Measurements from ENCODE around the gene ALG12.
A peak's percentile ranks its signal among the peaks of the same experiment; 100 is the strongest.

Gene ALG12

DNA sequence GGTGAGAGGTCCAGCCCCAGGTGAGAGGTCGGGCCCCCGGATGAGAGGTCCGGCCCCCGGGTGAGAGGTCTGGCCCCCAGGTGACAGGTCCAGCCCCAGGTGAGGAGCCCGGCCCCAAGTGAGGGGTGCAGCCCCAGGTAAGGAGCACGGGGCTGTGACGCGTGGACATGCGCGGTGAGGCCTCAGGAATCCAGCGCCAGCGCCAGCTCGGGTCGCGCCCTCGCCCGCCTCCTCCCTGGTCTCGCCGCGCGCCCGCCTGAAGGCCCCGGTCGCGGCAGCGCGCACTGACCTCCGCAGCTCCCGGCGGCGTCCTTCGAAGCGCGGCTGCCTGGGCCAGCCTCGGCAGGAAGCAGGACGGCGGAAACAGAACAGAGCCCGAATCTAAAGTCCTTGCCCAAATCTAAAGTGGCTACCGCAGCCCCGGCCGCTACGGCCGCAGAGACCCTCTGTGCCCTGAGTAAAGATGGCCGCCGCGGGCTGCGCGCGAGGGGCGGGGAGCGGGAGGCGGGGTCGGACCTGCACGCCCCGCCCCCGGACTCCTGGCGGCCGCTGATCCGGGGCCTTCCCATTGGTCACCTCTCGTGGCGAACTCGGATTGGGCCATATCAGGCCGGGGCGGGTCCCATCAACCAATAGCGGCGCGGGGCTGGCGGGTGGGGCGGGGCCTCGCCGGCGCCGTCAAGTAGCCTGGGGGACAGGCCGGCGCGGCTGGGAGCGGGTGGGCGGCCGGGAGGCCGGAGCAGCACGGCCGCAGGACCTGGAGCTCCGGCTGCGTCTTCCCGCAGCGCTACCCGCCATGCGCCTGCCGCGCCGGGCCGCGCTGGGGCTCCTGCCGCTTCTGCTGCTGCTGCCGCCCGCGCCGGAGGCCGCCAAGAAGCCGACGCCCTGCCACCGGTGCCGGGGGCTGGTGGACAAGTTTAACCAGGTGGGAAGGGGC, at the start of gene ALG12, which contains the start of gene CRELD2:
TSS of gene ALG12 (minus strand) at position 465 of the 937 bp plus-strand sequence. CDS start 4,673 bp downstream, outside the sequence.
TSS of gene CRELD2 (plus strand) at position 661 of the 937 bp plus-strand sequence. CDS start at position 797, 136 bp downstream.
- DNase-seq: peak; percentile 55 to 98 (median 94)

DNA sequence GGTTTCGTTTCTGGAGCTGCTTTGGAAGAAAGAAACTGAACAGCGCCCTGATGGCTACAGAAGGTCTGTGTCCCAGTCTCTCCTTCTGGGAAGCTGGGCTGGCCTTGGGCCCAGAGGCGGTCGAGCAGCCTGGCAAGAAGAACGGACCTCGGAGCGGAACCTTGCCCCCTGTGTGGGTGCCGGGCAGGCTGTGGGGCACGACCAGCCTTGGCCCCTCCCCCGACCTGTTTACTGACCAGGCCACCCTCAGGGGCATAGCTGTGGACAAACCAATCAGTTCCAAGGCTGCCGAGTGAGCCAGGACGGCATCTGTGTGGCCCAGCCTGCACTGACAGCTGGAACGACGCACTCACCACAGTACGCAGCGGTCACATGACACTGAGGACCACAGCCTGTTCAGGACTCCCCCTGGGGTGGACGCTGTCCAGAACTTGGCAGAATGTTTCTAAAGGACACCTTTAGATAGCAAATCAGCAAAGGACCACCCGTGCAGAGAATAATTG, 49.5 kb upstream of the ALG12 start:
- DNase-seq: peak in 8 of 14 donors; percentile 35 to 89 (median 57)

DNA sequence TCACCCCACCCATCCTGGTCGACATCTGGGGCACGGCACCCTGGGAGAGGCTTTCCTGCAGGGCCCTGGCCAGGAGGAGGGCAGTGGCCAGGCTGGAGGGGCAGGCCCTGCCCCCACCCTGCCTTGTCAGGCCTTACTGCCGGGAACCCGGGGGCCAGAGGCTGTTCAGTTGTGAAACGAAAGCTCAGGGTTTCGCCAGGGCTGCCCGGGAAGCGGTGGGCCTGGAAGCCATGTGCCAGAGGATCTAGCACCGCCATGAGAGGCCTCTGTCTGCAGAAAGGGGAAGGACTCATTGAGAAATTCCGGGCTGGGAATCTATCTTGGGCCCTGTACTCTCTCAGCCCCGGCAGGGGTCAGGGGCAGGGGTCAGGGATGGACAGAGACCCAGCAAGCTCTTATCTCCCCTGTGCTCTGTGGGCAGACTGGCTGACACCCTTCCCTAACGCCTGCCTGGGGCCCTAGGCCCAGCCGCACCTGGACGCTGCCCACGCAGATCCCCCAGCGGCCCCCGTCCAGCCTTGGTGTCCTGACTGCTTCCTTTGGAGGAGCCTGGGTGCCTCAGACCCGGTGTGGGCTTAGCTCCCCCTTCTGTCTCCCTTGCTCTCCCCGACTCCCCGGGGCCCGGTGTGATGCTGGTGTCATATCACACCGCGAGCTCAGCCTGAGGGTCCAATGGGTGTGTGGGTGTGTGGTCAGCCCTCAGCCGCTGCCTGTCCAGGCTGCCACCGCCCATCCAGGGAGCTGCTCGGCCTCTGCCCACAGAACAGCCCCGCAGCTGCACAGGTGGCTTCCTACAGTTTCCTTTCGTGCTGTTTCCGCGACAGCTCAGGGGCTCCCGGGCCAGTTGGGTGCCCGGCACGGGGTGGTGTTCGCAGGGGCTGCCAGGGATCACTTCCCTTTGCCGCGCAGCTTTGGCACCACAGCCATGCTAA, 48.8 kb upstream of the ALG12 start:
- peak in 4 of 14 donors; percentile 21 to 90 (median 53) for DNase-seq

DNA sequence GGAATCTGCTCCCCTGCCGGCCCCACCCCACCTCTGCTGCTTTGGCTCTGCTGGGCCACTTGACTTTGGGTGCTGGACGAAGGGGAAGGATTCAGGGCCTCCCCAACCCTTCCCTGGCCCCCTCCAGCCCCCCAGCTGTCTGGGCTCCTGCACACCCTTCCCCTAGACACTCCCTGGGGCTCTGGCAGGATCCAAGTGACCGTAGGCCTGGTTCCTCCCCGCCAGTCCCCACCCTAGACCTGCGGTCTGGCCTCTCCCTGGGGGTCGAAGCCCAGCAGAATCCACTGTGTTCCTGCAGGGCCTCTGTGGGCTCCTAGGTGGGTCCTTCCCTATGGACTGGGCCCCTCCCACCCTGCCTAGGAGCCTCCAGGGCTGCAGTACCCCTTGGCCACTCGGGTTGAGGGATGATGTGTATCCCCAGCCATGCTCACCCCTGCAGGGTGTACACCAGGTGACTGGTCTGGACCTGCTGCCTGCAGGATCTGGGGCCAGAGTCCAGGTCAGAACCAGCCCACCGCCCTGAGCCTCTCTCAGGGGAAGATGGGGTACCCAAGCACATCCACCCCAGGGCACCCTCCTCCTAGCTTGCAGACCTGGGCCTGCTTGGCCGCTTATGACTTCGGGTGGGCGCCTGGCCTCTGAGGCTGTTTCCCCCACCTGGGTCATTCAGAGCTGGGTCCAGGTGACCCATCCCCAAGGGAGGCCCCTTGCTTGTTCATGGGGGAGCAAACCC, 48.0 kb upstream of the ALG12 start:
- DNase-seq: no peak

DNA sequence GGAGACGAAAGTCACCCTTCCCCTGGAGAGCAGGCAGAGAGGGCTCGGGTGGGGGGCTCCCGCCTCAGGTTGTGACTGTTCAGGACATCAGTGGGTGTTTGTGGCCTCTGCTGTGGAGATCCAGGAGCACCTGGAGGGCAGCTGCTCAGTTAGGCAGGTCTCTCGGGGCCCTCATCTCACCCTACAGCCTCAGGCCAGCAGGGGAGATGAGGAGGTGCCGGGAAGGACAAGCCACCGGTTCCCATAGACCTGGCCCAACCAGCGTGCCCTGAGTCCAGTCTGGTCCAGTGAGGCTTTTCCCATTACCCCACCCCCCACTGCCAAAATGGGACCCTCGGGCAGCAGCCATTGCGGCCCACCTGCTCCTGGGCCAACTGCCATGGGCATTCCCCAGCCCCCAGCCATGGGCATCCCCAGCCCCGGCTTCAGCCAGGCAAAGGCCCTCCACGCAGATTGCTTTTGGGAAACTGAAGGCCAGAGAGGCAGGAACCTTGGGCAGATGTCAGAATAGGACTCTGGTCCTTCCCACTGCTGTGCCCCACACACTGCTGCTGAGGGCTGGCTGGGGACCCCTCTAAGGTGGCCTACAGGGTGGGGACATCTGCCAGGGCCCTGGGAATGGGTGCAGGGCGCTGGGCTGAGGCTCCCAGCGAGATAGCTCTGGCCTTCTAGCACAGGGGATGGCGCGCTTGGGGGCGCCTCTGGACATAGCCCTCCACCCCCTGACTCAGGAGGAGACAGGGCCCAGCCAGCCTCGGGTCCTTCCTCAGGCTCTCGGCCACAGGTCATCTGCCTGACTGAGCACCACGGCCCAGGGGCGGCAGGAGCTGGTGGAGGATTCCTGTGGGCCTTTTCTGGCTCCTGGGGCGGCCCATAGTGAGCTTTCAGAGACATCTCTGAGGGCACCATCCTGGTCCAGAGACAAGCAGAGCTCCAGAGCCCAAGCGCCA, 47.1 kb upstream of the ALG12 start:
- DNase-seq: no peak

DNA sequence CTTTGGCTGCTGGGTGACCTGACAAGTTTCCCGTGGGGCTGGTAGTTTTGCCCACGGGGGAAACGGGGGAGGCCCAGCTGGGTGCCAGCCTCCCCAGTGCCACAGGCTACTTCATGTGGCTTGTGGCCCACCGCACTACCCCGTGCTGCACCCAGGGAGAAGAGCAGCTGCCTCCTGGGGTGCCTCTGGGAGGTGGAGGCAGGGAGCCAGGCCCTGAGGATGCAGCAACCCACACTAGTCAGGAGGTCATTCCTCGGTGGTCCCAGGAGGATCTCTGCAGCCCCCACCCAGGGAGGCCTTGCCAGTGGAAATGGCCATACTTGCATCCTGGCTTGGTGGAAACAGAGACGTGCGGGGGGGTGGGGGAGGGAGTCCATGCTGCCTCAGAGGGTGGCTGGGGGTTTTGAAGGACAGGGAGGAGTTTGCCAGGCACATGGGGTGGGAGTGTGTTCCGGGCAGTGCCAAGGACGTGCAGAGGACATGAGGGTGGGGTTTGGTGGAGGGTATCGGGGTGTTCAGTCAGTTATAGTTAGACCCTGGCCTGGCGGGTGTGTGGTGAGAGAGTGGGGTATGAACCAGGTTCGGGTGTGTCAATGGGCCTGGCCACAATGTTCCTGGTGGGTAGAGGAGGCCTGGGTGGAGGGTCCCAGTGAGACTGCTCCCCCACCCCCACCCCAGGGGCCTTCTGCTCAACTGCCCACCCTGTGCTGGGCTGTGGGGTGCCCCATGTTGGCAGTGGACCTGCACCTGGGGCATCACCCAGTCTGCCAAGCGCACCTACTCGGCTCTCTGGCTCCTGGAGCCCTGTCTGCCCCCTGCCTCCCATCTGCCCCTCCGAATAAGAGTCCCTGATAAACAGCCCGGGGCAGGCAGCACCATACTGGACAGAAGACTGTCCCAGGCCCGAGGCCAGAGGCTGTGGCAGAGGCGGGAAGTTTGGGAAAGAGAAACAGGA, 46.2 kb upstream of the ALG12 start:
- DNase-seq: no peak

DNA sequence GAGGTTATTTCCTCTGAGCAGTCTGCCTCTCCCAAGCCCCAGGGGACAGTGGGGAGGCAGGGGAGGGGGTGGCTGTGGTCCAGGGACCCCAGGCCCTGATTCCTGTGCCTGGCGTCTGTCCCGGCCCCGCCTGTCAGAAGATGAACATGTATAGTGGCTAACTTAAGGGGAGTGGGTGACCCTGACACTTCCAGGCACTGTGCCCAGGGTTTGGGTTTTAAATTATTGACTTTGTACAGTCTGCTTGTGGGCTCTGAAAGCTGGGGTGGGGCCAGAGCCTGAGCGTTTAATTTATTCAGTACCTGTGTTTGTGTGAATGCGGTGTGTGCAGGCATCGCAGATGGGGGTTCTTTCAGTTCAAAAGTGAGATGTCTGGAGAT, 45.4 kb upstream of the ALG12 start:
- no peak for DNase-seq

DNA sequence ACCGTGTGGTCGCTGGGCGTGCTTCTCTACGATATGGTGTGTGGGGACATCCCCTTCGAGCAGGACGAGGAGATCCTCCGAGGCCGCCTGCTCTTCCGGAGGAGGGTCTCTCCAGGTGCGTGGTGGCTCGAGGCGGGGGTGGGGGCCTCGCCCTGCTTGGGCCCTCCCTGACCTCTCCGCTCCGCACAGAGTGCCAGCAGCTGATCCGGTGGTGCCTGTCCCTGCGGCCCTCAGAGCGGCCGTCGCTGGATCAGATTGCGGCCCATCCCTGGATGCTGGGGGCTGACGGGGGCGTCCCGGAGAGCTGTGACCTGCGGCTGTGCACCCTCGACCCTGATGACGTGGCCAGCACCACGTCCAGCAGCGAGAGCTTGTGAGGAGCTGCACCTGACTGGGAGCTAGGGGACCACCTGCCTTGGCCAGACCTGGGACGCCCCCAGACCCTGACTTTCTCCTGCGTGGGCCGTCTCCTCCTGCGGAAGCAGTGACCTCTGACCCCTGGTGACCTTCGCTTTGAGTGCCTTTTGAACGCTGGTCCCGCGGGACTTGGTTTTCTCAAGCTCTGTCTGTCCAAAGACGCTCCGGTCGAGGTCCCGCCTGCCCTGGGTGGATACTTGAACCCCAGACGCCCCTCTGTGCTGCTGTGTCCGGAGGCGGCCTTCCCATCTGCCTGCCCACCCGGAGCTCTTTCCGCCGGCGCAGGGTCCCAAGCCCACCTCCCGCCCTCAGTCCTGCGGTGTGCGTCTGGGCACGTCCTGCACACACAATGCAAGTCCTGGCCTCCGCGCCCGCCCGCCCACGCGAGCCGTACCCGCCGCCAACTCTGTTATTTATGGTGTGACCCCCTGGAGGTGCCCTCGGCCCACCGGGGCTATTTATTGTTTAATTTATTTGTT, 44.8 kb upstream of the ALG12 start:
- DNase-seq: no peak

DNA sequence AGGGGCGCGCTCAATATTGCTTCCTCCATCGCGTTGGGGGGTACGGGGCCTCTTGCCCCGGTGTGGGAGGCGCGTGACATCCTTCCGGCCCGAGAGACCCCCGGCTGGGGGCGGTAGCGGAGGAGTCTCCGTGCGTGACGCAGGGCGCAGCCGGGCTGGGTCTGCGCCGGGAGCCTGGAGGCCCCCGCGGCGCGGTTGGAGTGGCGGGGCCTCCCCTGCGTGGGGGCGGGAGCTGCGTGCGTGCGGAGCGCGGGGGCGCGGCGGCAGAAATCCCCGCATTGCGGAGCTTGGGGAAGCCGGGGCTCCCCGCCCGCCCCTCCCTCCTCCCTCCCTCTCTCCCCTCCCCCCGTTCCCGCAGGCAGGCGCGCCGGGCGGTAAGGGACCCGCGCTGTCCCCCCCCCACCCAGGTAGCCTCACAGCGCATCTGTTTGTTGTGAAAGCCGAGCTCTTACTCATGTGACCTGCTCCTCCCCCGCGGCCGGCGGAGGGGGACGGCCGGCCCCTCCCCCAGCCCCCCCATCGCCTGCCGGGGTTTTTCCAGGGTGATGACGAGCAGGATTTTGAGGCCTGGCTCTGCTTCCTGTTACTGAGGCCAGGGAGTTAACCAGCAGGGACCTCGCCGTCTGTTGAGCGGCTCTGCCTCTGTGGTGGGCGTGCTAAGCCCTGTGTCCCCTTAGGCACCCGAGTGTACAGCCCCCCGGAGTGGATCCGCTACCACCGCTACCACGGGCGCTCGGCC, 43.9 kb upstream of the ALG12 start:
- DNase-seq: peak in 12 of 14 donors; percentile 47 to 91 (median 62)

DNA sequence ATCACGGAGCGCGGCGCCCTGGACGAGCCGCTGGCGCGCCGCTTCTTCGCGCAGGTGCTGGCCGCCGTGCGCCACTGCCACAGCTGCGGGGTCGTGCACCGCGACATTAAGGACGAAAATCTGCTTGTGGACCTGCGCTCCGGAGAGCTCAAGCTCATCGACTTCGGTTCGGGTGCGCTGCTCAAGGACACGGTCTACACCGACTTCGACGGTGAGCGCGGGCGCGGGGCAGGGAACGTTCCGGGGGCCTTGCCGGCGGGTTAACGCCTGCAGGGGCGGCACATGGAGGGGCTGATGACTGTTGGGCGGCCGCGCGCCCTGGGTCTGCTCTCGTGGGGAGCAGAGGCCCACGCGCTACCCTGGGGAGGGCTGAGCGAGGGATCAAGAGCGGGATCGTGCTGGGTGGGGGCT, 43.4 kb upstream of the ALG12 start:
- peak in 1 of 14 donors; percentile 35 for DNase-seq

DNA sequence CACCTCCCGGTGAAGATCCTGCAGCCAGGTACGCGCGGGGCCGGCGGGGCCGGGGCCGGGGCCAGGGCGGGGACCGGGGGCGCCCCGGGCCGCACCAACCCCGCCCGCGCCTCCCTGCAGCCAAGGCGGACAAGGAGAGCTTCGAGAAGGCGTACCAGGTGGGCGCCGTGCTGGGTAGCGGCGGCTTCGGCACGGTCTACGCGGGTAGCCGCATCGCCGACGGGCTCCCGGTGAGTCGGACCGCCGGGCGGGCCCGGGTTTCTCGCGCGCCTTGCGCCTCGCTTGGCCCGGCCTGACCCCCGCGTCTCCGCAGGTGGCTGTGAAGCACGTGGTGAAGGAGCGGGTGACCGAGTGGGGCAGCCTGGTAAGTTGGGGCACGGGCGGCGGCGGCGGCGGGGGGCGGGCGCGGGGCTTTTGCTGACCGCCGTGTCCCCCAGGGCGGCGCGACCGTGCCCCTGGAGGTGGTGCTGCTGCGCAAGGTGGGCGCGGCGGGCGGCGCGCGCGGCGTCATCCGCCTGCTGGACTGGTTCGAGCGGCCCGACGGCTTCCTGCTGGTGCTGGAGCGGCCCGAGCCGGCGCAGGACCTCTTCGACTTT, 42.9 kb upstream of the ALG12 start:
- DNase-seq: peak in 3 of 14 donors; percentile 30 to 48 (median 45)

DNA sequence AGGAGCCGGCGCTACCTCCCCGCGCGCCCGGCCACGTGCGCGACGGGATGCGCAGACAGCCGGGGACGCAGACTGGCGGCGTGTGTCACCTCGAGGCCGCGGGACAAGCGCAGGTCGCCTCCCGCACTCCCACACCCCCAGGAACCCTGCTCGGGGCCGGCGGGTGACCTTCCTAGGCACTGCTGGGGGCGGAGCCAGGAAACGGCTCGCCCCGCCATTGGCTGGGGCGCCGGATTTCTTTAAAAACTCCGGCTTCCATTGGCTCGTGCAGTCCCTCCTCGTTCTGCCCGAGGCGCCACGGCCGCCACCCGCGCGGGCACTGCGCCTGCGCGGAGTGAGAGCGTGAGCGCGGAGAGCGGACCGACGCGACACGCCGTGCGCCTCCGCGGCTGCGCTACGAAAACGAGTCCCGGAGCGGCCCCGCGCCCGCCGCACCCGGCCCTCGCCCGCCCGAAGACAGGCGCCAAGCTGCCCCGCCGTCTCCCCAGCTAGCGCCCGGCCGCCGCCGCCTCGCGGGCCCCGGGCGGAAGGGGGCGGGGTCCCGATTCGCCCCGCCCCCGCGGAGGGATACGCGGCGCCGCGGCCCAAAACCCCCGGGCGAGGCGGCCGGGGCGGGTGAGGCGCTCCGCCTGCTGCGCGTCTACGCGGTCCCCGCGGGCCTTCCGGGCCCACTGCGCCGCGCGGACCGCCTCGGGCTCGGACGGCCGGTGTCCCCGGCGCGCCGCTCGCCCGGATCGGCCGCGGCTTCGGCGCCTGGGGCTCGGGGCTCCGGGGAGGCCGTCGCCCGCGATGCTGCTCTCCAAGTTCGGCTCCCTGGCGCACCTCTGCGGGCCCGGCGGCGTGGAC, 42.1 kb upstream of the ALG12 start, which contains the start of gene PIM3:
TSS of gene PIM3 (plus strand) at position 614 of the 846 bp plus-strand sequence. CDS start at position 790, 176 bp downstream.
- peak; percentile 60 to 96 (median 91) for DNase-seq

DNA sequence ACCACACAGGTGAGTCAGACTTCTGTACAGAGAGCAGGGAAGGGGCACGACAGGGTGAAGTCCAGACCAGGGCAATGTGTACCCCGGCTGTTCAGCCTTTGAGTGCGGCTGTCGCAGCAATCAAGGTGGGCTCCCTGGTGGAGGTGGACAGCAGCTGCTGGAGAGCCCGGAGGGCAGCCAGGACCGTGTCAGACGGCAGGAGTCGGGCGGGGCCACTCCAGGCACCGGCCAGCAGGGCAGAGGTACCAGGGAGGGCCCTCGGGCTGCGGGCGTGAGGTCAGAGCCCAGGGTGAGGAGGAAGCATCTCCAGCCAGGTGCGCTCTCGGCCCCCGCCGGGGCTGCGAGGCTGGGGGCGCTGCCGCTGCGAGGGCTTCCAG, 41.5 kb upstream of the ALG12 start:
- DNase-seq: peak in 1 of 14 donors; percentile 63

DNA sequence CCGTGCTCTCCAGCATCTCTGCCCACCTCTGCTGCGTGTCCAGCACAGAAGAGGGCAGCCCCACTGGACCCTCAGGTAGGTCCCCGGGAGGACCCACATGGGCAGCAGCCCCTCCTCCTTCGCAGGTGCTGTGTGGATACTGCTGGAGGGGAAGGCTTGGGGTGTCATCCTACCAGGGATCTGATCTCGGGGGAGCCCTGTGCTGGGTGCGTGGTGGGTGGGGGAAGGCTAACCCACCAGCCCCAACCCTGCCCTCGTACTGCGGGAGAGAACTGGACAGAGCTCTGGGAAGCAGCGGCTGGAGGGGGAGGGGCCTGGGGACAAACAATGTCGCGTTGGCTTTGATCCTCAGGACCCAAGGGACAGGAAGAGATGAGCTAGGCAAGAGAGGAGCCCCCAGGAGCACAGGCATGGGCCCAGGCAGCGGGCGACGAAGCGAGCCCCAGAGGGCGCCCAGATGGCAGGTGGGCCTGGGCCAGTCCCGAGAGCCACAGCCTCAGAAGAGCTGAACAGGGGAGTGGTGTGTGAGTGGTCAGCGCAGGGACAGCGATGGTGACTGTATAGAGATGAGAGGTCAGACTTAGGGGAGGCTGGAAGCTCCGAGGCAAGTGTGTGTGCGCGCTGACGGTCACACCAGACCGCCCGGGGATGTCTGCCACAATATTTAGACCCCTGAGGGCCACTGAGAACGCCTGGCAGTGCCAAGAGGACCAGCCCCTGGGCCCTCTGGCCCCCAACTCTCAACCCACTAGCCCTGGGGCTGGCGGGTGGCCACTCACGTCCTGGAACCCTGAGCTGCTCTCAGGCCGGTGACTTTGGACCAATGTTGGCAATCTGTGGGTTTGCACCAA, 40.9 kb upstream of the ALG12 start:
- DNase-seq: no peak

DNA sequence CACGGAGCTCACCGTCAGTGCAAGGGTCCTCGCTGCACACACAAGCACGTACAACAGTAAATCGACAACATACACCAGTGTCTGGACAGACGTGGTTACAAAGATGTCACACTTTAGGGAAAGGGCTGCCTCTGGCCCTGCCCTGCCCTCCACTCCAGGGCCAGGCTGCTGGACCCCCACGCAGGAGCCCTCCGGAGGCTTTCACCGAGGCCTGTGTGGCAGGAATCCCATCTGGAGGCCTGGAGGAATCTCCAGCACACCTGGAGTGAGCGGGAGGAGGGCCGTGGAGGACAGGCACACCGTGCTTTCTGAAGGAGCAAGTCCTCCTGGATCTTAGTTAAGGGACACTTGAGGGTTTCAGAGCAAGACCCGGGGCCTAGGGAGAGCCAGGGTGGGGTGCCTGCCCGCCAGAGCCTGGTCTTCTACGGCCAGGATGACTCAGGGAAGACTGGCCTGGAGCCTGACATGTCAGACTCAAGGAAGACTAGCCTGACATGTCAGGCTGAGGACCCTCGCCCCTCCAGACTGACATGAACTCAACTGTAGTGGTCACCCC, 40.2 kb upstream of the ALG12 start:
- DNase-seq: no peak
